PFSK-1 (cell line): ENCODE measurements around the gene MTG2.

Experiments used
- FOXP2 ChIP-seq: optimal IDR thresholded peaks from 2 replicates; pipeline ENCODE3; 2011; ENCODE audit warnings: borderline replicate concordance, control low read depth, inconsistent platforms; ENCODE audit not compliant: insufficient read depth; ENCODE audit errors: extremely low read length, extremely low read depth
- POLR2AphosphoS5 ChIP-seq: IDR thresholded peaks from 2 replicates; pipeline ENCODE4 v1.6.1; 2012; ENCODE audit warnings: low read depth, mild to moderate bottlenecking, control low read depth, low read length, moderate library complexity
- SIN3A ChIP-seq: IDR thresholded peaks from 2 replicates; pipeline ENCODE4 v1.6.1; 2012; ENCODE audit warnings: mild to moderate bottlenecking, low read length, moderate library complexity, borderline replicate concordance; ENCODE audit not compliant: insufficient read depth
- TAF1 ChIP-seq: IDR thresholded peaks from 2 replicates; pipeline ENCODE4 v1.6.1; 2012; ENCODE audit warnings: low read length, control low read depth, borderline replicate concordance; ENCODE audit not compliant: insufficient read depth
- TF ChIP-seq, protein P1 (sequence below), 2 experiments: IDR thresholded peaks; 2 replicates each; pipeline versions ENCODE4 v1.6.1 to v1.8.0; 2011 to 2012; ENCODE audit warnings: low read depth in 2 of 2, low read length in 2 of 2, control low read depth in 1 of 2, inconsistent platforms in 1 of 2, mild to moderate bottlenecking in 1 of 2, moderate library complexity in 1 of 2; ENCODE audit not compliant: insufficient read depth in 1 of 2

DNA sequence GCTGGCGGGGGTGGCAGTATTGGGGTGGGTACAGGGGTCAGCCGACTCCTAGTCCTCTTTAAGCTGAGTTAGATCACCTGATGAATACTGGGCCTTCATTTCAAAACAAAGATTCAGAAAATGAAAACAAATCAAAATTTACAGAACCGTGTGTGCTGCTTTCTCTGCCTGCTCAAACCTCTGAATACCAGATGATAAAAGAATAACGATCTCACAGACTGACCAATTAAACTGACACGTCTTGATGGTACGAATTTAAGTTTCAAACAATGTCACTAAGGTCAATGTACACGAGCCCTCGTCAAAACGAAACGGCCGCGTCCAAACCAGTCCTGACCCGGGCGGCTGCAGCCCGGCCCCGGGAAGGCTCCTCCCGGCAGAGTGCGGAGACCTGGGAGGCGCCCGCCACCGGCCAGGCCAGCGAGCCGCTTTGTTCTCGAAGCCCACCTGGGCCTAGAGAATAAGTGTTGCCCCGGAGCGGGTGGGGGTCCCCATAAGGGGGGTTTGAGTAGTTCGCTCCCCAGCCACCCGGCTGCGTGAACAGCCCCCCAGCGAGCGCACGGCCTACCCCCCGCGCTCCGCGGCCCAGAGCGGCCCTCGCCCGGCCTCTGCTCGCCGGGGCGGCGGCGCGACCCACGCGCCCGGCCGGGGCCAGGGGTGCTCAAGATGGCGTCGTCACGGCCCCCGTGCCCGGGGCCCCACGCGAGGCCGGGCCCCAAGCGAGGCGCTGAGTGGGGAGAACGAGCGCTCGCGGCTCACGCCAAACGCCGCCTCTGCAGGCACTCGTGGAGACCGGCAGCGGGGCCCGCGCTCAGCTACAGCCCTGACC, 40.4 kb upstream of the MTG2 start:
- TF ChIP-seq, protein P1, sequence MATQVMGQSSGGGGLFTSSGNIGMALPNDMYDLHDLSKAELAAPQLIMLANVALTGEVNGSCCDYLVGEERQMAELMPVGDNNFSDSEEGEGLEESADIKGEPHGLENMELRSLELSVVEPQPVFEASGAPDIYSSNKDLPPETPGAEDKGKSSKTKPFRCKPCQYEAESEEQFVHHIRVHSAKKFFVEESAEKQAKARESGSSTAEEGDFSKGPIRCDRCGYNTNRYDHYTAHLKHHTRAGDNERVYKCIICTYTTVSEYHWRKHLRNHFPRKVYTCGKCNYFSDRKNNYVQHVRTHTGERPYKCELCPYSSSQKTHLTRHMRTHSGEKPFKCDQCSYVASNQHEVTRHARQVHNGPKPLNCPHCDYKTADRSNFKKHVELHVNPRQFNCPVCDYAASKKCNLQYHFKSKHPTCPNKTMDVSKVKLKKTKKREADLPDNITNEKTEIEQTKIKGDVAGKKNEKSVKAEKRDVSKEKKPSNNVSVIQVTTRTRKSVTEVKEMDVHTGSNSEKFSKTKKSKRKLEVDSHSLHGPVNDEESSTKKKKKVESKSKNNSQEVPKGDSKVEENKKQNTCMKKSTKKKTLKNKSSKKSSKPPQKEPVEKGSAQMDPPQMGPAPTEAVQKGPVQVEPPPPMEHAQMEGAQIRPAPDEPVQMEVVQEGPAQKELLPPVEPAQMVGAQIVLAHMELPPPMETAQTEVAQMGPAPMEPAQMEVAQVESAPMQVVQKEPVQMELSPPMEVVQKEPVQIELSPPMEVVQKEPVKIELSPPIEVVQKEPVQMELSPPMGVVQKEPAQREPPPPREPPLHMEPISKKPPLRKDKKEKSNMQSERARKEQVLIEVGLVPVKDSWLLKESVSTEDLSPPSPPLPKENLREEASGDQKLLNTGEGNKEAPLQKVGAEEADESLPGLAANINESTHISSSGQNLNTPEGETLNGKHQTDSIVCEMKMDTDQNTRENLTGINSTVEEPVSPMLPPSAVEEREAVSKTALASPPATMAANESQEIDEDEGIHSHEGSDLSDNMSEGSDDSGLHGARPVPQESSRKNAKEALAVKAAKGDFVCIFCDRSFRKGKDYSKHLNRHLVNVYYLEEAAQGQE (IDR thresholded peaks at IDR 0.05; ENCODE audit: insufficient read depth in 1 of 2, low read depth in 2 of 2, low read length in 2 of 2) = no peak
- 0 out of 2 replicates have a peak, but pooled peaks have one; percentile 44 for TF ChIP-seq SIN3A
- TF ChIP-seq POLR2AphosphoS5 = no peak
- no peak for TF ChIP-seq TAF1
- no peak for TF ChIP-seq FOXP2
